ENCODE measurements around the gene CROT.
A peak's percentile ranks its signal among the peaks of the same experiment; 100 is the strongest.
"Not testable (repeated sequence)": the region's sequence is repeated elsewhere in the genome, so short reads cannot be mapped to it uniquely, and the experiment has no call there.

CROT gene, protein sequence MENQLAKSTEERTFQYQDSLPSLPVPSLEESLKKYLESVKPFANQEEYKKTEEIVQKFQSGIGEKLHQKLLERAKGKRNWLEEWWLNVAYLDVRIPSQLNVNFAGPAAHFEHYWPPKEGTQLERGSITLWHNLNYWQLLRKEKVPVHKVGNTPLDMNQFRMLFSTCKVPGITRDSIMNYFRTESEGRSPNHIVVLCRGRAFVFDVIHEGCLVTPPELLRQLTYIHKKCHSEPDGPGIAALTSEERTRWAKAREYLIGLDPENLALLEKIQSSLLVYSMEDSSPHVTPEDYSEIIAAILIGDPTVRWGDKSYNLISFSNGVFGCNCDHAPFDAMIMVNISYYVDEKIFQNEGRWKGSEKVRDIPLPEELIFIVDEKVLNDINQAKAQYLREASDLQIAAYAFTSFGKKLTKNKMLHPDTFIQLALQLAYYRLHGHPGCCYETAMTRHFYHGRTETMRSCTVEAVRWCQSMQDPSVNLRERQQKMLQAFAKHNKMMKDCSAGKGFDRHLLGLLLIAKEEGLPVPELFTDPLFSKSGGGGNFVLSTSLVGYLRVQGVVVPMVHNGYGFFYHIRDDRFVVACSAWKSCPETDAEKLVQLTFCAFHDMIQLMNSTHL

DNA sequence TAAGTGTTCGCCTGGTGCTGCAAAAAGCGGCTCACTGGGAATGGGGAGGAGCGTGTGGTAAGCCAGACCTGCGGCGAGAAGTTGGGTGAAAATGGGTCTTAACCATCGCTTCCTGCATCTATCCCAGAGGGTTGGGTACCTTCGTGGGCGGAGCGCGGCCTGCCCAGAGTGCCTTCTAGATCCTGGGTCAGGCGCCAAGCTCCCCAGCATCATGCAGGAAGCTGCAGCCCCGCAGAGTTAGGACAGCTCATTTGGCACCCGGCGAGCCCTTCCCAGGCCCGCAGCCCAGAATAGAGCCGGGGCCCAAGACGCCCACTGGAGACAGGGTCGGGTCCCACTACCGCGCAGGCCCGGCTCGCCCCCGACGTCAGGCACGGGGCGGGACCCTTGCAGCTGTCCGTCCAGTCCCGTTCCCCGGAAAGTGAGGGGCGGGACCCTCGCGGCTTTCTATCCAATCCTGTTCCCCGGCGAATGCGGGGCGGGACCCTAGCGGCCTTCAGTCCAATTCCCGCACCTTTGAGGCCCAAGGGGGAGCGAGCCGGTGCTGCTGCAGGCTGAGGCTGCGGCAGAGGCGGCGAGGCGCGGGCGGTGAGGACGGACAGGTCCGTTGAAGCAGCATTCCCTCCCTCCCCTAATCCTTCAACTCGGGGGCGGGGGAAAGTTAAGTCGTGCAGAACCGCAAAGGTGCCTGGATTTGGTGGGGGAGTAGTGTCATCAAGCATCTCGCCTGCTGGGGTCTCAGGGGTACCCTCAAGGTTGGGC lies at the start of gene CROT:
Gene CROT (plus strand): TSS at position 499 of the 762 bp plus-strand sequence. CDS start 3,405 bp downstream, outside the sequence.
- no peak for FAIRE-seq

DNA sequence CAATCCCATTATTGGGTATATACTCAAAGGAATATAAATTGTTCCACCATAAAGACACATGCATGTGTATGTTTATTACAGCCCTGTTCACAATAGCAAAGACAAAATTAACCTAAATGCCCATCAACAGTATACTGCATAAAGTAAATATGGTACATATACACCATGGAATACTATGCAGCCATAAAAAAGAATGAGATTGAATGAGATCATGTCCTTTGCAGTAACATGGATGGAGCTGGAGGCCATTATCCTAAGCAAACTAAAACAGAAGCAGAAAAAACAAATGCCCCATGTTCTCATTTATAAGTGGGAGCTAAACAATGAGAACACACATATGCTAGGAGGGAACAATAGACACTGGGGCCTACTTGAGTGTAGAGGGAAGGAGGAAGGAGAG lies 44.7 kb upstream of the CROT start:
- no peak for FAIRE-seq

DNA sequence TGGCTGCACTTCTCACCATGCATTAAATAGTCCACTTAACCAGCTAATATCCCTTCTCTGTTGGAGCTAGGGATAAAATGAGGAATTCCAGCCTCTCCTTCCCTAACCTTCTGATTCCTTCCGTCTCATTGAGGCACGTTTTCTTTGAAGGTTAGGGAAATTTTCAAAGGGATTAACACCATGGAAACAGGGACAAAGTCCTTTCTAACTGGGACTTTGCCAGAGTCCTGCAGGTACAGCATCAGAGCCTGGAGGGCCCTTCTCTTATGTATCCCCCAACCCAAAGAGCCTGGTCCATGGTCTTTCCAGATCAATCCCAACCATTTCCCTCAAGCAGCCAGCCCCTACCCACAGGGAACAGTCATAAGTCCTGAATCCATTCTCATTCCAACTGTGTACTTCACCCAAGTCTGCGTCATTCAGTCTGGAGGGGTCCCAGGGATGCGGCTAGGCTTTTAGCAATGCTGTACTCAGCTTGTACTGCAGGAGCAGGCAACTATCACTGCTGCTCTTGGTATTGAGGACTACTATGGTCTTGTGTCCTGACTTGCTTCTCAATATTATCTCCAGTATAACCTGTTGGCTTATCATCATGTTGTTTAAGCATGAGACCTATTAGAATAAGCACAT lies 34.6 kb upstream of the CROT start:
- FAIRE-seq, result no peak

DNA sequence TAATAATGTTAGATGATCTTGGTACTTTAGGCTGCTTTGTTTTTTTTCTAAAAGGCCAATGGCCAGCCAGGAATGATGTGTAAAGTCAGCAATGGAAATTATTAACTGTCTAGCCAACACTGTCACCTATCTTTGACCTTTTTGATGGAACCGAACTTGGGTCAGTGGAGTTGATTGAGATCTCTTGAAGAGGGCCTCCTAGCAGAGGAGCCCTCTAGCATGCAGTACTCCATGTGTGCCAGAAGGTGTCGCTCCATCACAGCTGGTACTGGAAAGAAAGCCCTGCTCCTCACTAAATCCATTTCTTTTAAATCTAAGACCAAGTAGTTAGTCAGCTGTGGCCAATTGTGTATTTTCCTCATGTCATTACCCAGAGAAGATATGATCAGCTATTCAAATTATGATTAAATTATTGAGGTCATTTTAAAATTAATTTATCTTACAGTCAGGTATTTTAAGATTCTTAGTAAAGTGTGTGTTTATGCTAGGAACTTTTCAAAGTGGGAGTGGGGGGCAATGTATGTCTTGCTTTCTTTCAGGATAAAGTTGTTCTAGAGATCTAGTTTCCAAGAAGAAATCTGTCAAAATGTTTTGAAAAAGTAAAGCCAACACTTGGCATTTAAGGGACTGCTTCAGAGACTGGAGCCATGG lies 33.1 kb upstream of the CROT start:
- no peak for FAIRE-seq

DNA sequence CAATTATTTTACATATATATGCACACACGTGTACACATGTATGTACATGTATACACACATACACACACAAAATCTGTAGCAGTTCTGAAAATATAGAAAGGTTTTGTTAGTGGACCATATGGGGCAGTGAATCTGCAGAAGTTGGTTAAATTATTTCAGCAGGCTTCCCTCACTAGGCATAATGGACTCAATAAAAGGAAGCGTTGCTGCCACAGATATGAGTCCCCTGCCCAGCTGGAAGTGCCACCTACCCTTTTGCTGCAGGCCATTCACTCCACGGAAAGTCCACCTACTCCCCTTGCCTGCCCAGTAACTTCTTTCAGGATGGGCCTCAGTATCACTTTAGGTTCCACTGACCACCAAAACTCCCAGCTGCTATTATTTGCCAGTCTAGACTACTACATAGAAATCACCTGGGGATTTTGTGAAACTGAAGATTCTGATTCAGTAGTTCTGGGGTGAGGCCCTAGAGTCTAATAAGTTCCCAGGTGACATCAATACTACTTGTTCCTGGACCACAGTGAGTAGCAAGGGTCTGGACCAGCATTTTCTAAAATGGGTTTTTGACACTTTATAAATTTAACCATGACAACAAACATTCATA lies 29.3 kb upstream of the CROT start:
- FAIRE-seq, result no peak

DNA sequence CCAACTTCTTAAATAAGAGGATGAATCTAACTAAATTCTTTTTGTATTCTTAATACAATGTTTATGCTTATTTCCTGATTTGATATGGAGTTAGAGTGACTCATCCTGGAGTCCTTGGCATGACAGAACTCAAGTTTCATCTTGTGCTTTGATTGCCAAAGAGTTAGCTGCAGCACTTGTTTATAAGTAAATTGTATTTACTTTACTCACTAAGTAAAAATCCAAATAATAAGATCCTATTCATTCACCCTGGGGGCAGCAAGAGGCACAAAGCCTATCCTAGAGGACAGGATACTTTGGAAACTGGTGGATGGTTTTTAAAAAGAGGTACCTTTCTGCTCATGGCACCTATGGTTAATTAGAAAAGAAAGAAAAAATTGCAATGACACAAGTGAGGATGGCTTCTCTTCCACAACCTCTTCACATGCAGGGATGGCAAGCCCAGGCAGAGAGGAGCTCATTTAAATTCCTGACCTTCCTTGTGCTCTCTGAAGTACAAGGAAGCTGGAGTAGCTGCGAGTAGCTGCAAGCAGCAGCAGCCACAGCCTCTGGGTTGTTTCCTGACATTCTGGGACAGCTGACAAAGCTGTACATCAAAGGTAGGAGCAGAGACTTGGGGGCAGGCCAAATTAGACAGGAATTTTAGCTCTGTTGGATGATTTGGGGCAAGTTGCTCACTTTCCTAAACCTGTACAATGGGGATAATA lies 28.5 kb upstream of the CROT start:
- FAIRE-seq, result no peak

DNA sequence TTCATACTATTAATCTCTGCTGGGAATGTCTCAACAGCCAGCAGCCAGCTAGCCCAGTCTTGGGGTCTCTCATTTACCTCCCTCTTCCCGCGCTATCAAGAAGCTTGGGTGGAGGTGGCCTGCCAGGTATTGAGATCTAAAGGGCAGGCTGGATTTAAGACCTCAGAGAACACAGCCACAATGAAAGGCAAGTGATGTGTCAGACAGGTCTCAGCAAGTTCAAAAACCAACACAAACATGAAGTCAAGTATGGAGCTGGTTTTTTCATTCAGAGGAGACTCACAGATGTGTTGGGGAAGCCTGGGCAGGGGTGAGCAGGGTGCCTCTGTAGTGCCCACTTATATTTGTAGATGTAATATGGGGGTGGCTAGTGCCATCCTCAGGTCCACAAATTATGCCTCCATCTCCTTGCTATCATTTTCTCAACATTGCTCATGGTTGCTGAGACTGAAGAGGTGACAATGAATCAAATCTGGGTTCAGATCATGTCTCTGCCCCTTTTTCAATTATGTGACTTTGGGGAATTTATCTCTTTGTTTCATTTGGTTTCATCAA lies 27.7 kb upstream of the CROT start:
- no peak for FAIRE-seq

DNA sequence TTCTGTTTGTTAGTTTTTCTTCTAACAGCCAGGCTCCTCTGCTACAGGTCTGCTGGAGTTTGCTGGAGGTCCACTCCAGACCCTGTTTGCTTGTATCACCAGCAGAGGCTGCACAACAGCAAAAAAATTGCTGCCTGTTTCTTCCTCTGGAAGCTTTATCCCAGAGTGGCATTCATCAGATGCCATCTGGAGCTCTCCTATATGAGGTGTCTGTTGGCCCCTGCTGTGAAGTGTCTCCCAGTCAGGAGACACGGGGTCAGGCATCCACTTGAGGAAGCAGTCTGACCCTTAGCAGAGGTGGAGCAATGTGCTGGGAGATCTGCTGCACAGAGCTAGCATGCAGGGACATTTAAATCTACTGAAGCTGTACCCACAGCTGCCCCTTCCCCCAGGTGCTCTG lies 26.7 kb upstream of the CROT start:
- no peak for FAIRE-seq

DNA sequence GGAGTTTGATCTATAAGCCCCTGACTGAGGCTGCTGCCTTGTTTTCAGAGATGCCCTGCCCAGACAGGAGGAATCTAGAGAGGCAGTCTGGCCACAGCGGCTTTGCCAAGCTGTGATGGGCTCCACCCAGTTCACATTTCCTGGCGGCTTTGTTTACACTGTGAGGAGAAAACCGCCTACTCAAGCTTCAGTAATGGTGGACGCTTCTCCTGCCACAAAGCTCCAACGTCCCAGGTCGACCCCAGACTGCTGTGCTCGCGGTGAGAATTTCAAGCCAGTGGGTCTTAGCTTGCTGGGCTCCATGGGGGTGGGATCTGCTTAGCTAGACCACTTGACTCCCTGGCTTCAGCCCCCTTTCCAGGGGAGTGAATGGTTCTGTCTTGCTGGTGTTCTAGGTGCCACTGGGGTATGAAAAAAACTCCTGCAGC lies 26.3 kb upstream of the CROT start:
- not testable (repeated sequence) for FAIRE-seq

DNA sequence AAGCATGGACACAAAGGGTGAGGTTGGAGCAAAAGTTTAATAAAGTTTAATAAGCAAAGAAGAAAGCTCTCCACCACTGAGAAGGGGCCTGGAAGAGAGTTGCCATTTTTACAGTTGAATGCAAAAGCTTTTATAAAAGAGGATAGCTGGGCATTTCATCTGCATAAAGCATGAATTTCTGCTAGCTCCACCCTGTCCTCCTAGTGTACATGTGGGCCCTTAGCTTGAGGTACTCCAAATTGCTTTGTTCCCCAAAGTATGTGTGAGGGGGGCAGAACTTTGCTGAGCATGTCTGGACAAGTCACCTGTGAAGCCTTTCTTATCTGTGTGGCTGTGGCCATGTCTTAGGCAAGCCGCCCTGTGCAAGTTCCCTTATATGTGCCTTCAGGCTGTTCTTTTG lies 22.6 kb upstream of the CROT start:
- FAIRE-seq, result no peak

DNA sequence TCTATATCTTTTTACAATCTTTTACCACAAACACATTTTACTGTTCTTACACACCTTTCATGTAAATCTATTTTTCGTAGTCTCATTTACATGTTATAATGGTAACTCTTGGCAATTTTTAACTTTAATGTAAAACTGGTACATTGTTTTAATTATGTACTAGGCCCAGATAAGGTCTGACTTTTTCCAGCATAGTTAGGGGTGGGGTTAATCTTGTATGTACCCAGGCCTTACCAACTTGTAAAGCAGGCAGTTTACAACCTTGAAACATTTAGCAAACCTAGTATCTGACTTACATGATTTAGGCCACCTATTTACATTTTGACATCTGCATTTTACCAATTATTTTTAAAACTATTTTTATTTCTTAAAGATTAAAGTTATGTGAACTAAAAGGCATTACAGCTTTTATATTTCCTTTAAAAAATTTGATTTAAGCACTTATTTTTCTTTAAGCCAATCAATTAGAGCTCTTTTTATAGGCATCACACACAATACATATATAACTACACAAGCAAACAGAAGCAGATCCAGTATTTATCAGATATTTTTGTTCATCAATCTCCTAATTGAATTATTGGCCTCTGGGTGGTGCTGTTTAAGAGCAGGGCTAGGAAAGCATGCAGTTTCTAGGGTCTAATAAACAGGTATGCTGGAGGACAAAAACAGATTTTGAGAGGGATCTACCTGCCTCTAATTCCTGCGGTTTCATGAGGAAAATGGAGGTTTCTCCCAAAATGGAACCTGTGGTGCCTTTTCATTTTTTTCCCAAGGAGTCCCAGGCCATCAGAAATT lies 19.7 kb upstream of the CROT start:
- FAIRE-seq, result peak; percentile 84

DNA sequence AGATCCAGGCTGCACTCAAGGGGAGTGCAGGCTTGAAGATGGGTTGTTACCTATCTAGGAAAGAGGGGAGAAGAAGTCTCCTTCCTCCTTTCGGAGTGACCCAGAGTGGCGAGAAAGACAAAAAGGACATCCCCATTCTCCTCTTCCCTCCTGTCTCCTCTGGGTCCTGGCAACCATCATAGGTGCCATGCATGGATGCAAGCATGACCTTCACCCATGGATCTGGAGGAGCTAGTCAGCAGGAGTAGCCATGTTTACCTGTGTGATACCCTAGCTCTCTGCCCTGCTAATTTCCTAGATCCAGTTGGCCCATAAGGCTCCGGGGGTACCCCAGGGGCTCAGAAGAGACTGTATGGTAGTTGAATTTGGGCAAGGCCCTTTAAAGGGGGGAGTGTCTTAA lies 17.2 kb upstream of the CROT start:
- no peak for FAIRE-seq

DNA sequence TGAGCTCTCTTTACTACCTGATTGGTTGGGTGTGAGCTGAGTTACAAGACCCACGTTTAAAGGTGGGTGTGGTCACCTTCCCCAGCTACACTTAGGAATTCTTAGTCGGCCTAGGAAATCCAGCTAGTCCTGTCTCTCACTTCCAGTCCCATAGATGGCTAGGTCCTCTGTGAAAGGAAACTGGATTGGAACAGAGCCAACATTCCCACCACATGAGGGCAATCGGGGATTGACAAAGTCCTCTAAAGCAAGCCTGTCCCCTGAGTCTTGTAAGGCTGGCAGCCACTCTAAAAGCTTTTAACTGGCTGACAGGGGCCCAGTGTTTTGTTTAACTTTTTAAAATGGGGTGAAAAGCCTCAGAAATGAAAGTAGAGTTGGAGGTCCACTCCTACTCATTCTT lies 15.1 kb upstream of the CROT start:
- FAIRE-seq, result no peak

DNA sequence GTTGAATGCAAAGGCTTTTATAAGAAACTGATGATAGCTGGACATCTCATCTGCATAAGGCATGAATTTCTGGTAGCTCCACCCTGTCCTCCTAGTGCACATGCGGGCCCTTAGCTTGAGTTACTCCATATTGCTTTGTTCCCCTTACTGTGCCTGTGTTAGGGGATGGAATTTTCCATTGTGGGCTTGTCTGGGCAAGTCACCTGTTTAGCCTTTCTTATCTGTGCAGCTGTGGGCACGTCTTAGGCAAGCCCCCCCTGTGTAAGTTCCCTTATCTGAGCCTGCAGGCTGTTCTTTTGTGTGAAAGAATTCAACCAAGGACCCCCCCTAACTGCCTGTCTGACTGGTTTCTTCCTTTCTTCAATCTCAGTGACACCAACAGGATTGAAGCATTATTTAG lies 14.5 kb upstream of the CROT start:
- no peak for FAIRE-seq

DNA sequence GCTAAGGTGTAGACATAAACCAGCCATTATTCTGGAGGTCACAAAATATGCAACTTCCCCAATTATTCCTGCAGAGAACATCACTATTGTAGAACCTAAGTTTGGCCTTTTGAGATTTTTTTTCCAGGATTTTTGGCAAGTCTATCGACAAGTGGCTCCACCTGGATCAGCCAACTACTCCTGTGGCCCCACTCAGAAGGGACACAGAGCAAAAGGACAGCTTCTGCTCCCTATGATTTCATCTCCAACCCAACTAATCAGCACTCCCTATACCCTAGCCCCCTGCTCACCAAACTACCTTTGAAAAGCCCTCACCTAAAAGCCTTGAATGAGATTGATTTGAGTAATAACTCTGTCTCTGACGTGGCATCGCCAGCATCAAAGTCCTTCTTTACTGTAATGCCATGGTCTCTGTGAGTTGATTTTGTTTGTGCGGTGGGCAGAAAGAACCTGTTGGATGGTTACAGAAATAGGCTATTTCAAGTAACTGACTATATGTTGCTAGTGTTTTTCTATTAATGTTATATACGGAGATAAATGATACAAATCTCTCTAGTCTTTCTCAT lies 13.7 kb upstream of the CROT start:
- FAIRE-seq, result no peak

DNA sequence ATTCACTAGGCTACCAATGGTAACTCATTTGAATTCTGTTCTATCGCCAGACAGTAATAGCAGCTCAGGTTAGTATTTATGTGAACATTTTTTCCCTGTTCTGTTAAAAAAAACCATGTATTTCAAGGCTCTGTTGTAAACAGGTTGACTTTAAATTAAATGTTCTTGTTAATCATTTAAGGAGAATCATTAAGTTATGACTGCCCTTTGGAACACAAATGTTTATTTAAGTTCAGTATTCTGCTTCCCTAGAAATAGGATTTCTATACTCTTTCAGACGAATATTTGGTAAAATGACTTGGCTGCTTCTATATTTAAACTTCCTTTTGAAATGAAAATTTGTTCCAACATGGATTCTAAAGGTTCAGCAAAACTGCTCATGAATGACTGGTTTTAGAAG lies 13.1 kb upstream of the CROT start:
- FAIRE-seq, result peak; percentile 51

DNA sequence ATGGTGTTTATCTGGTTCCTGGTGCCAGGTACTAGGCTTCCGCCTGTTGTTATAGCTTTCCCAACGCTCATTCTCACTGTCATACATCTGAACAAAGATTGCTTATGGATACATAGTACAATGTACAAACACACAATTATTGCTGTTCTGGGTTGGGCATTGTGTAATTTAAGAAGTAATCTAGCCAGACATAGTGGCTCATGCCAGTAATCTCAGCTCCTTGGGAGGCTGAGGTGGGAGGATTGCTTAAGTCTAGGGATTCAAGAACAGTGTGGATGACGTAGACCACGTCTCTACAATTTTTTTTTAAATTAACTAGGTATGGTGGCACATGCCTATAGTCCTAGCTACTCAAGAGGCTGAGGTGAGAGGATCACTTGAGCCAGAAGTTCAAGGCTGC lies 9.3 kb upstream of the CROT start:
- FAIRE-seq, result peak; percentile 70

DNA sequence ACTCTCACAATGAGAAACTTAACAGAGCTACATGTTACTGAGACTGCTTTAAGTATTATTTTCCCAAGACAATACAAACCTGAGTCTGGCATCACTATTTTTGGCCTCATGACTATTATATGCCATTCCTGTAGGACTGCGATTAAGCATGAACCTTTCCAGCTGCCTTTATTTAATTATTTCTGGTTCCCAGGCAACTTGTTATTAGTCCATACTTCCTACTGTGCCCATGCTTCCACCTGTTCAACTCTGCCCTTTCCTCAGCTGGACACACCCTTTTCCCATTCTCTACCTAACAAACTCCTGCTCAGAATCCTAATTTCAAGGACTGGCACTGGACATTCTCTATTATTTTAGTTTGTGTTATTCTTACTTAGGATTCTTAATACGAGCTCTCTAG lies 8.1 kb upstream of the CROT start:
- FAIRE-seq, result no peak

DNA sequence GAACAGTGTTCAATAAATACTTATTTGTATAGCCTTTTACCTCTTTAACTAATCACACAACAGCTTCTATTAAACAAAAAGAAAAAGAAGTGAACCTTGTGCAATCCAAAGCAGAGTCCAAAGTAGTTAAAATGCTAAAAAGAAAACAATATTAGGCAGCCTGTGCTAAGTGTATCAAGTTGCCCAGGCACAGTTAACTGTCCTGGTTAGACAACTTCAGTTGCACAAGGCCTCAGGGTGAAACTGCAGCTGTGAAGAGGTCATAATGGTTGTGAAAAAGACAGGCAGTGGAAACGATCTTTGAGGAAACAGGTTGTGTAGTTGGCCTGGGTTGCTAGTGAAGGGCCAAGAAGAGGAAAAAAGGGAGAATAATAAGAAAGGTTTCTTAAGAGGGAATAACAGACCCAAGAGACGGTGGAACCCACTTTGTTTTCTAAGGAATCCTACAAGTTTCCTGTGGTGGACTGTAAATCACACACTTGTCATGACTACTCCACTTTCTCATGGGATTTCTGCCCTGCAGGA lies 6.0 kb upstream of the CROT start:
- no peak for FAIRE-seq

DNA sequence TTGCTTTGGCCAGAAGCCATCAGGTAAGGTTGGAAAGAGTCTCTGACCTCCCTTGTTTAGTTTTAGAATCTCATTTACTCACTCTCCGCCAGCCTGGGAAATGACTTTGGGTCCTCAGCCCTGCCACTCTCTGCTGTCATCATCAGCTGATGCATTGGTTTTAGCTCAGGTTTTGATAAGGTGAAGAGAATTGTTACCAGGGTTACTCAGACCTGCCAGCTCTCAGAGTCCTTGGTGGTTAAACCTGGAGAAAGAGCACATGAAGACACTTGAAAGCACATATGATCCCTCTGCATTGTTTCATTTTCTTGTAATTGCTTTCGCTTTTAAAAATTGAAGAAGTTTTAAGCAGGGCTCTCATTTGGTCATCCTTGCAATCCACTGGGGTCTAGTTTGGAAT lies 4.0 kb upstream of the CROT start:
- FAIRE-seq, result no peak
